ENCODE data around the gene CTRL.

CTRL gene

DNA sequence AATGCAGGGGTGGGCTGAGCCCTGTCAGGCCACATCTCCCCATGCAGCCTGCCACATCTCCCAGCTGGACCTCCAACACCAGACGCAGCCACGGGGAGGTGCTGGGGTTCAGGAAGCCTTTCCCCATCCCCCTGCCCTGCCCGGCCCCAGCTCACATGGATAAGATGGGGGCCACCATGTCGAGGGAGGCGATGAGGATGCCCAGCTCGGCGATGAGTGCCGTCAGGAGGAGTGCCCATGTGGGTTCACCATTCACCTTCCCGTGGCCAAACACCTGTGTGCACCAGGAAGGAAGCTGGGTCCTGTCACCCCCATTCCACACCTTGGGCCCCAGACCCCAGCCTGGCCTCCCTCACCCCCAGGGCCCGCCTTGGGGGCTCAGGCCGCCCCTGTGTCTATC is 18.0 kb upstream of the CTRL start:
- Histone ChIP-seq H4K8ac (ENCODE audit: low read depth, low read length) (no peak overlapping the region), H3K4ac (ENCODE audit: low read depth, low read length) (no peak overlapping the region), H3K79me1 (ENCODE audit: low read length) (no peaks in the 10 kb centered on the region), H2BK120ac (ENCODE audit: low read depth, low read length) (no peak overlapping the region), H2BK5ac (ENCODE audit: low read length) (no peak overlapping the region), H3K18ac (ENCODE audit: low read length) (no peak overlapping the region), H2BK15ac (replicated peaks; ENCODE audit: low read depth) (no peak overlapping the region), H3K79me2 (ENCODE audit: control insufficient read depth, insufficient read depth, low read length) (no peaks in the 10 kb centered on the region), H3K27ac (ENCODE audit: low read depth, low read length) (no peak overlapping the region), H2AK5ac (ENCODE audit: low read length) (no peak overlapping the region), H3K23ac (ENCODE audit: low read length) (no peak overlapping the region), H3K36me3 (ENCODE audit: control insufficient read depth, insufficient read depth, low read length) (peaks cover 23% of the 10 kb centered on the region), H4K5ac (ENCODE audit: low read length) (no peak overlapping the region), H3K27me3 (ENCODE audit: insufficient read depth, low read length, poor library complexity) (no peaks in the 10 kb centered on the region), H3K56ac (ENCODE audit: low read length) (no peak overlapping the region), H3K4me3 (ENCODE audit: low read length) (no peak overlapping the region), H3K9ac (ENCODE audit: low read length) (no peak overlapping the region), H3K4me2 (ENCODE audit: low read length) (no peak overlapping the region), H3K4me1 (ENCODE audit: control insufficient read depth, low read depth, low read length) (no peaks in the 10 kb centered on the region)
- DNase-seq: no peak
- WGBS (ENCODE audit: extremely low coverage, insufficient coverage, low lambda C conversion rate): no CpG with 5 or more reads among the region's 11 CpGs

DNA sequence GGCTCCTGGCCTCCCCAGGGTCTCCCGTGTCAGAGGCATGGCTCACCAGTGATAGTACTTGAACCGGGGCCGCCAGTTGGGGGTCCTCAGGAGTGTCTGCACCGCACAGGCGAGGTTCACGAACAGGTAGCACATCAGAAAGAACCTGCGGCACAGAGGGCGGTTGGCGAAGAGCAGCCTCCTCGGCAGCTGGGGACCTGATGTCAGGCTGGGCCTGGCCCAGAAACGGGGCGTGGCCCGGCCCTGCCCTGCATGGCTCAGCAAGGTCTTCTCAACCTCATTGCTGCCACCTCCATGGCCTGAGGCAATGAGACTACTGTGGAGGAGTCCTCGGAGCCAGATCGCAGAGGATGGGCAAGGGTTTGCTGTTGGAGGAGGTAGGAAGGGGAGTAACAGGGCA is 16.4 kb upstream of the CTRL start:
- Histone ChIP-seq H3K27ac (ENCODE audit: low read depth, low read length) (no peak overlapping the region), H4K5ac (ENCODE audit: low read length) (no peak overlapping the region), H4K8ac (ENCODE audit: low read depth, low read length) (no peak overlapping the region), H3K4me3 (ENCODE audit: low read length) (no peak overlapping the region), H3K79me1 (ENCODE audit: low read length) (no peaks in the 10 kb centered on the region), H3K79me2 (ENCODE audit: control insufficient read depth, insufficient read depth, low read length) (no peaks in the 10 kb centered on the region), H3K27me3 (ENCODE audit: insufficient read depth, low read length, poor library complexity) (no peaks in the 10 kb centered on the region), H3K56ac (ENCODE audit: low read length) (no peak overlapping the region), H3K36me3 (ENCODE audit: control insufficient read depth, insufficient read depth, low read length) (peaks cover 21% of the 10 kb centered on the region), H3K9ac (ENCODE audit: low read length) (no peak overlapping the region), H2BK15ac (replicated peaks; ENCODE audit: low read depth) (no peak overlapping the region), H3K4me1 (ENCODE audit: control insufficient read depth, low read depth, low read length) (no peaks in the 10 kb centered on the region), H2BK5ac (ENCODE audit: low read length) (no peak overlapping the region), H3K4ac (ENCODE audit: low read depth, low read length) (no peak overlapping the region), H3K4me2 (ENCODE audit: low read length) (no peak overlapping the region), H3K18ac (ENCODE audit: low read length) (no peak overlapping the region), H3K23ac (ENCODE audit: low read length) (no peak overlapping the region), H2AK5ac (ENCODE audit: low read length) (no peak overlapping the region), H2BK120ac (ENCODE audit: low read depth, low read length) (no peak overlapping the region)
- no peak for DNase-seq
- no CpG with 5 or more reads among the region's 15 CpGs for WGBS (ENCODE audit: extremely low coverage, insufficient coverage, low lambda C conversion rate)

DNA sequence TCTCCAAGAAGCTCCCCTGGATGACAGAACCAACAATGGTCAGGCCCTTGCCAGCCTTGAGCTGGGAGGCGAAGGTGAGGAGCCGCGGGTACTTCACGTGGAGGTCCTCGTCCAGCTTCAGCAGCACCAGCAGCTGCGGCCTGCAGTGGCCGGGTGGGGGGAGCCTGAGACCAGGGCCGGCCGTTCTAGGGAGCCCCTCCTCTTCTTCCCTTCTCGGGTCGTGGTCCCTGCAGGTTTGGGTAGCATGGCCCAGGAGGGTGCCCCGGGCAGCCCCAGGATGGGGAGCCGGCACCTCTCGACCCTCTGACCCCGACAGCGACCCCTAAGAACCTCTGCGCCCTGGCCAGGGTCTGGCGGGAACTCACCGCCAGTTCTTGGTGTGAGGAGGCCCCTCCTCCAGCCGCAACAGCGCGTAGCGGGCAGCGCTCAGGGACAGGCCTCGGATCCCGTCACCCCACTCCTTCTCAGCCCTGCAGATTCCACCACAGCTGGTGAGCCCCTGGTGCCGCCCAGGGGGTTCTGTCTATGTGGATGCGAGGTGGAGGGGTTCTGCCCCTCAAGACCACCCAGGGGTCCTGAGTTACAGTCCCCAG is 15.4 kb upstream of the CTRL start:
- Histone ChIP-seq H4K5ac (ENCODE audit: low read length) (no peak overlapping the region), H3K23ac (ENCODE audit: low read length) (no peak overlapping the region), H2BK15ac (replicated peaks; ENCODE audit: low read depth) (no peak overlapping the region), H3K56ac (ENCODE audit: low read length) (no peak overlapping the region), H2AK5ac (ENCODE audit: low read length) (no peak overlapping the region), H3K79me2 (ENCODE audit: control insufficient read depth, insufficient read depth, low read length) (no peaks in the 10 kb centered on the region), H3K79me1 (ENCODE audit: low read length) (no peaks in the 10 kb centered on the region), H3K4me2 (ENCODE audit: low read length) (no peak overlapping the region), H3K4me1 (ENCODE audit: control insufficient read depth, low read depth, low read length) (no peaks in the 10 kb centered on the region), H3K27me3 (ENCODE audit: insufficient read depth, low read length, poor library complexity) (no peaks in the 10 kb centered on the region), H3K4ac (ENCODE audit: low read depth, low read length) (no peak overlapping the region), H3K9ac (ENCODE audit: low read length) (no peak overlapping the region), H2BK120ac (ENCODE audit: low read depth, low read length) (no peak overlapping the region), H3K27ac (ENCODE audit: low read depth, low read length) (no peak overlapping the region), H2BK5ac (ENCODE audit: low read length) (no peak overlapping the region), H4K8ac (ENCODE audit: low read depth, low read length) (no peak overlapping the region), H3K36me3 (ENCODE audit: control insufficient read depth, insufficient read depth, low read length) (peaks cover 19% of the 10 kb centered on the region), H3K18ac (ENCODE audit: low read length) (no peak overlapping the region), H3K4me3 (ENCODE audit: low read length) (no peak overlapping the region)
- no CpG with 5 or more reads among the region's 28 CpGs for WGBS (ENCODE audit: extremely low coverage, insufficient coverage, low lambda C conversion rate)
- no peak for DNase-seq

DNA sequence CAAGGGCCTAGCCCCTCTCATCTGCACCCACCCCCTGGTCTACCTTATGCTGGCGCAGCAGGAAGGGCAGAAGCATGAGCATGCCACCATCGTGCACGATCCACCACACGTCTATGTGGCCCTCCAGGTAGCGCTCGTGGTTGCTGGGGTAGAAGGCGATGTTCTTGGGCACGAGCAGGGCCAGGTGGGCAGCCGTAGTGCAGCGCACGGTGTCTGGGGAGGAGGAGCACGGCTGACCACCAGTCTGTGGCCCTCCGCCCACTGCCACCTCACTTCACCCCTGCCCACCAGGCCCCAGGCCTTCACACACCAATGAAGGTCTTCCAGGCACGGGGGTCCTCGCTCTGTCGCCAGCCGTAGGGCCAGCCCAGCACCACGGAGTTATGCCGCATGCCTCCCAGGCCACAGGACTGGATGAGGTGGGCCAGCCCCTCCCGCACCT is 14.5 kb upstream of the CTRL start:
- H3K4me2 ChIP-seq (ENCODE audit: low read length): no peak overlapping the region
- H3K79me1 ChIP-seq (ENCODE audit: low read length): no peaks in the 10 kb centered on the region
- H3K4ac ChIP-seq (ENCODE audit: low read depth, low read length): no peak overlapping the region
- no peak overlapping the region for H2BK5ac ChIP-seq (ENCODE audit: low read length)
- H3K79me2 ChIP-seq (ENCODE audit: control insufficient read depth, insufficient read depth, low read length): no peaks in the 10 kb centered on the region
- no peaks in the 10 kb centered on the region for H3K27me3 ChIP-seq (ENCODE audit: insufficient read depth, low read length, poor library complexity)
- WGBS (ENCODE audit: extremely low coverage, insufficient coverage, low lambda C conversion rate): no CpG with 5 or more reads among the region's 20 CpGs
- no peak overlapping the region for H4K5ac ChIP-seq (ENCODE audit: low read length)
- H3K18ac ChIP-seq (ENCODE audit: low read length): no peak overlapping the region
- H3K27ac ChIP-seq (ENCODE audit: low read depth, low read length): no peak overlapping the region
- H2BK120ac ChIP-seq (ENCODE audit: low read depth, low read length): no peak overlapping the region
- H3K4me3 ChIP-seq (ENCODE audit: low read length): no peak overlapping the region
- no peak overlapping the region for H2AK5ac ChIP-seq (ENCODE audit: low read length)
- no peak overlapping the region for H3K9ac ChIP-seq (ENCODE audit: low read length)
- H4K8ac ChIP-seq (ENCODE audit: low read depth, low read length): no peak overlapping the region
- no peak for DNase-seq
- no peak overlapping the region for H3K56ac ChIP-seq (ENCODE audit: low read length)
- H3K23ac ChIP-seq (ENCODE audit: low read length): no peak overlapping the region
- peaks cover 14% of the 10 kb centered on the region for H3K36me3 ChIP-seq (ENCODE audit: control insufficient read depth, insufficient read depth, low read length)
- H3K4me1 ChIP-seq (ENCODE audit: control insufficient read depth, low read depth, low read length): no peaks in the 10 kb centered on the region
- H2BK15ac ChIP-seq (replicated peaks; ENCODE audit: low read depth): no peak overlapping the region

DNA sequence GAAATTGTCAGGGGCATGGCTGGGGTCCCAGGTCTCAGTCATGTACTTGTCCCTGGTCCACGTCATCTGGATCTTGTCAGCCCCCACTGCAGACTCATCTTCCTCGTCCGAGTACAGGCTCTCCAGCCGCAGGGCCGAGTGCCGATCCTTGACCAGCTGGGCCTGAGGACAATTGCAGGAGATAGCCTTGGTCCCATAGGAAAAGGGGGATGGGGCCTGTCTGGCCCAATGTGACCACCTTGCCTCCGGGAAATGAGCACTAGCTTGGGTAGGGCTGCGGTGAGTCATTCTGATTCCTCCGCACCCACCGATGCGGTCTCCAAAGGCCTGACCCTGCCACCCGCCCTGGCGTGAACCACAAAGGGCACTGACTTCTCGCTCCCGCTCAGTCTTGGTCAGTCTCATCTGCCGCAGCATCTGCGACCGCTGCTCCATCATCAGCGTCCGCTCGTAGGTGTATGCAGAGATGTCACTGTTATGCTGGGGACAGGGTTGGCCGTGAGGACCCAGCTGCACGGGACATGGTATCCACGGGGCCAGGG is 13.8 kb upstream of the CTRL start:
- Histone ChIP-seq H3K23ac (ENCODE audit: low read length) (no peak overlapping the region), H3K9ac (ENCODE audit: low read length) (no peak overlapping the region), H3K27ac (ENCODE audit: low read depth, low read length) (no peak overlapping the region), H3K18ac (ENCODE audit: low read length) (no peak overlapping the region), H2AK5ac (ENCODE audit: low read length) (no peak overlapping the region), H2BK120ac (ENCODE audit: low read depth, low read length) (no peak overlapping the region), H3K56ac (ENCODE audit: low read length) (no peak overlapping the region), H3K36me3 (ENCODE audit: control insufficient read depth, insufficient read depth, low read length) (peaks cover 12% of the 10 kb centered on the region), H3K4me1 (ENCODE audit: control insufficient read depth, low read depth, low read length) (no peaks in the 10 kb centered on the region), H4K5ac (ENCODE audit: low read length) (no peak overlapping the region), H2BK5ac (ENCODE audit: low read length) (no peak overlapping the region), H2BK15ac (replicated peaks; ENCODE audit: low read depth) (no peak overlapping the region), H4K8ac (ENCODE audit: low read depth, low read length) (no peak overlapping the region), H3K4me3 (ENCODE audit: low read length) (no peak overlapping the region), H3K79me2 (ENCODE audit: control insufficient read depth, insufficient read depth, low read length) (no peaks in the 10 kb centered on the region), H3K4me2 (ENCODE audit: low read length) (no peak overlapping the region), H3K4ac (ENCODE audit: low read depth, low read length) (no peak overlapping the region), H3K27me3 (ENCODE audit: insufficient read depth, low read length, poor library complexity) (no peaks in the 10 kb centered on the region), H3K79me1 (ENCODE audit: low read length) (no peaks in the 10 kb centered on the region)
- no peak for DNase-seq
- no CpG with 5 or more reads among the region's 24 CpGs for WGBS (ENCODE audit: extremely low coverage, insufficient coverage, low lambda C conversion rate)
